ENCODE measurements around the gene ERICH6.

ERICH6 gene

GRCh38 chr3:150734795-150735119 lies 31.0 kb upstream of the ERICH6 start:
- H3K36me3 ChIP-seq (ENCODE audit: low read depth) = no peaks in the 10 kb centered on the region
- no peak for ATAC-seq (ENCODE audit: low read depth)
- H3K4me3 ChIP-seq (ENCODE audit: severe bottlenecking) = no peak overlapping the region
- H3K27me3 ChIP-seq (ENCODE audit: insufficient read depth, poor library complexity, severe bottlenecking) = no peaks in the 10 kb centered on the region
- no peak for TF ChIP-seq CTCF (IDR thresholded peaks at IDR 0.05; ENCODE audit: poor library complexity, severe bottlenecking)
- no peaks in the 10 kb centered on the region for H3K9me3 ChIP-seq (ENCODE audit: severe bottlenecking)
- H3K4me1 ChIP-seq (ENCODE audit: insufficient read depth, poor library complexity, severe bottlenecking) = peaks cover 16% of the 10 kb centered on the region
- no peak for DNase-seq (ENCODE audit: low spot score)
- peak overlapping the region; percentile 39 for H3K27ac ChIP-seq (ENCODE audit: poor library complexity, severe bottlenecking)

- Histone ChIP-seq H3K27me3 (ENCODE audit: insufficient read depth, poor library complexity, severe bottlenecking) (no peaks in the 10 kb centered on the region), H3K27ac (ENCODE audit: poor library complexity, severe bottlenecking) (peak overlapping the region; percentile 39), H3K9me3 (ENCODE audit: severe bottlenecking) (no peaks in the 10 kb centered on the region), H3K4me1 (ENCODE audit: insufficient read depth, poor library complexity, severe bottlenecking) (peaks cover 16% of the 10 kb centered on the region), H3K36me3 (ENCODE audit: low read depth) (no peaks in the 10 kb centered on the region), H3K4me3 (ENCODE audit: severe bottlenecking) (no peak overlapping the region)
- TF ChIP-seq CTCF (IDR thresholded peaks at IDR 0.05; ENCODE audit: poor library complexity, severe bottlenecking) = no peak
- peak; percentile 82 for ATAC-seq (ENCODE audit: low read depth)
- DNase-seq (ENCODE audit: low spot score) = peak; percentile 74
Observed at GRCh38 chr3:150733936-150734794, 30.4 kb upstream of the ERICH6 start.

- Histone ChIP-seq H3K27ac (ENCODE audit: poor library complexity, severe bottlenecking) (peak overlapping the region; percentile 39), H3K36me3 (ENCODE audit: low read depth) (no peaks in the 10 kb centered on the region)
- no peak for DNase-seq (ENCODE audit: low spot score)
Observed at GRCh38 chr3:150733373-150733935, 29.7 kb upstream of the ERICH6 start.

GRCh38 chr3:150729682-150730360 lies 26.1 kb upstream of the ERICH6 start:
- TF ChIP-seq CTCF (IDR thresholded peaks at IDR 0.05; ENCODE audit: poor library complexity, severe bottlenecking) = no peak
- Histone ChIP-seq H3K9me3 (ENCODE audit: severe bottlenecking) (no peaks in the 10 kb centered on the region), H3K27me3 (ENCODE audit: insufficient read depth, poor library complexity, severe bottlenecking) (no peaks in the 10 kb centered on the region), H3K4me1 (ENCODE audit: insufficient read depth, poor library complexity, severe bottlenecking) (peaks cover 19% of the 10 kb centered on the region), H3K36me3 (ENCODE audit: low read depth) (no peaks in the 10 kb centered on the region), H3K4me3 (ENCODE audit: severe bottlenecking) (no peak overlapping the region), H3K27ac (ENCODE audit: poor library complexity, severe bottlenecking) (no peak overlapping the region)
- DNase-seq (ENCODE audit: low spot score) (no peak), ATAC-seq (ENCODE audit: low read depth) (no peak)

More at GRCh38 chr3:150733373-150733935, 29.7 kb upstream of the ERICH6 start:
- Histone ChIP-seq H3K27me3 (ENCODE audit: insufficient read depth, poor library complexity, severe bottlenecking) (no peaks in the 10 kb centered on the region), H3K4me3 (ENCODE audit: severe bottlenecking) (no peak overlapping the region), H3K9me3 (ENCODE audit: severe bottlenecking) (no peaks in the 10 kb centered on the region), H3K4me1 (ENCODE audit: insufficient read depth, poor library complexity, severe bottlenecking) (peaks cover 12% of the 10 kb centered on the region)
- no peak for TF ChIP-seq CTCF (IDR thresholded peaks at IDR 0.05; ENCODE audit: poor library complexity, severe bottlenecking)
- 0 out of 3 replicates have a peak, but pooled peaks have one; percentile 21 for ATAC-seq (ENCODE audit: low read depth)

All from RWPE2 (cell line).